ENCODE results near the gene DROSHA.

DNA sequence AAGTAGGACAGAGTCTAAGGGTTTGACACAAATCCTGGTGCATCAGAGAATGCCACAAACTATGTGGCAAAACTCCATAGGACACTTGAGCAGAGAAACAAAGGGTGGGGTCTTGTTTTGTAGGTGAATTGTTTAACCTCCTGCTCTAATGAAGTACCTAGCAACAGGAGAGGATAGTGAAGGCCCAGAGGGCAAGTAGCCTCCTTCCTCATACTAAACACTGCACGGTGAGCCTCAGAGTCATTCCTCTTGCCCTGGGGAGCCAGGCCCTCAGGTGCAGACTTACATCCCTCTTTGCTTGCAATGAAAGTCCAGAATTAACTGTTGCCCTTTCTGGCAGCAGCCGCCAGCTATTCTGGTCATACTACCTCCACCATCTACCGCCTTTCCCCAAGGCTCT is 166.1 kb downstream of the DROSHA start:
- TF ChIP-seq, protein P1, sequence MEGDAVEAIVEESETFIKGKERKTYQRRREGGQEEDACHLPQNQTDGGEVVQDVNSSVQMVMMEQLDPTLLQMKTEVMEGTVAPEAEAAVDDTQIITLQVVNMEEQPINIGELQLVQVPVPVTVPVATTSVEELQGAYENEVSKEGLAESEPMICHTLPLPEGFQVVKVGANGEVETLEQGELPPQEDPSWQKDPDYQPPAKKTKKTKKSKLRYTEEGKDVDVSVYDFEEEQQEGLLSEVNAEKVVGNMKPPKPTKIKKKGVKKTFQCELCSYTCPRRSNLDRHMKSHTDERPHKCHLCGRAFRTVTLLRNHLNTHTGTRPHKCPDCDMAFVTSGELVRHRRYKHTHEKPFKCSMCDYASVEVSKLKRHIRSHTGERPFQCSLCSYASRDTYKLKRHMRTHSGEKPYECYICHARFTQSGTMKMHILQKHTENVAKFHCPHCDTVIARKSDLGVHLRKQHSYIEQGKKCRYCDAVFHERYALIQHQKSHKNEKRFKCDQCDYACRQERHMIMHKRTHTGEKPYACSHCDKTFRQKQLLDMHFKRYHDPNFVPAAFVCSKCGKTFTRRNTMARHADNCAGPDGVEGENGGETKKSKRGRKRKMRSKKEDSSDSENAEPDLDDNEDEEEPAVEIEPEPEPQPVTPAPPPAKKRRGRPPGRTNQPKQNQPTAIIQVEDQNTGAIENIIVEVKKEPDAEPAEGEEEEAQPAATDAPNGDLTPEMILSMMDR (IDR thresholded peaks at IDR 0.05; ENCODE audit: low read depth, low read length, poor library complexity, severe bottlenecking) = no peak
- TF ChIP-seq EZH2phosphoT487 (IDR thresholded peaks at IDR 0.05; ENCODE audit: borderline replicate concordance, low read length) = no peak
